K562 (cell line): Measurements from ENCODE around the gene EFHB. TPM values are rescaled to one million over a fixed set of nuclear protein-coding genes. Genes with fewer than 3 reads are reported as not detected.

Experiments used
- ARNT ChIP-seq, 2 experiments: fragments of 450-650 bp; IDR thresholded peaks; 2 replicates each; pipeline ENCODE4 v1.6.1; 2016; ENCODE audit warnings: mild to moderate bottlenecking in 1 of 2
- ATF7 ChIP-seq: fragments of 450-650 bp; IDR thresholded peaks from 2 replicates; pipeline ENCODE4 v1.7.1; 2014; ENCODE audit warnings: mild to moderate bottlenecking, moderate library complexity
- BRD4 ChIP-seq: fragments of 200-600 bp; sonication (generic); IDR thresholded peaks from 2 replicates; pipeline ENCODE4 v1.6.1; 2017; ENCODE audit warnings: inconsistent platforms
- CBFB ChIP-seq: sonication (generic); formaldehyde crosslinking; IDR thresholded peaks from 2 replicates; pipeline ENCODE4 v1.4.0; 2020; ENCODE audit warnings: mild to moderate bottlenecking, missing genetic modification reagents
- CBX5 ChIP-seq: IDR thresholded peaks from 2 replicates; pipeline ENCODE4 v1.6.1; 2014; ENCODE audit warnings: low read depth, borderline replicate concordance
- CREB1 ChIP-seq, 2 experiments: sonication (generic) in 1 of 2; formaldehyde crosslinking in 1 of 2; IDR thresholded peaks; 2 replicates each; pipeline versions ENCODE4 v1.6.1 to v1.8.0; 2012 to 2022; ENCODE audit warnings: inconsistent platforms in 1 of 2, mild to moderate bottlenecking in 1 of 2, missing genetic modification reagents in 1 of 2, moderate library complexity in 1 of 2
- HNRNPL ChIP-seq: fragments of 200-400 bp; formaldehyde crosslinking; IDR thresholded peaks from 2 replicates; pipeline ENCODE4 v1.6.1; 2017; ENCODE audit warnings: low read depth, mild to moderate bottlenecking, low read length
- MECOM ChIP-seq: fragments of 250-450 bp; sonication (Bioruptor Pico); IDR thresholded peaks from 2 replicates; pipeline ENCODE4 v1.8.0; 2022; ENCODE audit warnings: inconsistent platforms
- MEIS2 ChIP-seq: fragments of 450-650 bp; IDR thresholded peaks from 2 replicates; pipeline ENCODE4 v1.6.1; 2014; ENCODE audit warnings: mild to moderate bottlenecking; ENCODE audit not compliant: partially characterized antibody
- MLLT1 ChIP-seq, 2 experiments: fragments of 450-650 bp; IDR thresholded peaks; 2 replicates each; pipeline ENCODE4 v1.6.1; 2016
- NFATC3 ChIP-seq: fragments of 450-650 bp; IDR thresholded peaks from 2 replicates; pipeline ENCODE4 v1.6.1; 2017; ENCODE audit warnings: mild to moderate bottlenecking
- NFE2L1 ChIP-seq: fragments of 450-650 bp; IDR thresholded peaks from 2 replicates; pipeline ENCODE4 v1.6.1; 2016; ENCODE audit warnings: missing genetic modification characterization, low read depth, mild to moderate bottlenecking, missing compliant biosample characterization, moderate library complexity, borderline replicate concordance
- NR2C2 ChIP-seq, 2 experiments: fragments of 200-800 bp in 1 of 2; sonication (Bioruptor generic) in 1 of 2; sonication (generic) in 1 of 2; formaldehyde crosslinking in 1 of 2; IDR thresholded peaks; 2 replicates each; pipeline versions ENCODE4 v1.6.1 to v1.8.0; 2016 to 2022; ENCODE audit warnings: mild to moderate bottlenecking in 1 of 2, missing compliant biosample characterization in 1 of 2, missing genetic modification characterization in 1 of 2, missing genetic modification reagents in 1 of 2
- PHTF2 ChIP-seq: fragments of 250-450 bp; sonication (Bioruptor Pico); IDR thresholded peaks from 2 replicates; pipeline ENCODE4 v1.5.0; 2021; ENCODE audit warnings: mild to moderate bottlenecking
- PKNOX1 ChIP-seq: fragments of 450-650 bp; IDR thresholded peaks from 2 replicates; pipeline ENCODE4 v1.6.1; 2016
- POLR2AphosphoS2 ChIP-seq: IDR thresholded peaks from 2 replicates; pipeline ENCODE4 v1.6.1; 2012; ENCODE audit warnings: low read length, improper control_type of control experiment
- SAP30 ChIP-seq: fragments of 200-600 bp; sonication (generic); IDR thresholded peaks from 2 replicates; pipeline ENCODE4 v1.6.1; 2012; ENCODE audit warnings: borderline replicate concordance, low read depth, mild to moderate bottlenecking, moderate library complexity, low read length, control low read depth, inconsistent platforms; ENCODE audit not compliant: insufficient read depth, poor library complexity, severe bottlenecking
- SIN3A ChIP-seq, 2 experiments: fragments of 150-350 bp in 1 of 2; IDR thresholded peaks; 2 replicates each; pipeline ENCODE4 v1.6.1; 2011 to 2016; ENCODE audit warnings: borderline replicate concordance in 2 of 2, low read depth in 2 of 2, low read length in 2 of 2, mild to moderate bottlenecking in 2 of 2, moderate library complexity in 2 of 2; ENCODE audit not compliant: control insufficient read depth in 1 of 2
- SRSF3 ChIP-seq: fragments of 200-400 bp; formaldehyde crosslinking; IDR thresholded peaks from 2 replicates; pipeline ENCODE4 v1.6.1; 2016; ENCODE audit warnings: mild to moderate bottlenecking, low read length, moderate library complexity; ENCODE audit not compliant: insufficient read depth
- ZNF143 ChIP-seq: sonication (generic); formaldehyde crosslinking; IDR thresholded peaks from 2 replicates; pipeline ENCODE4 v1.9.0; 2022; ENCODE audit warnings: mild to moderate bottlenecking, missing genetic modification reagents
- ZNF436 ChIP-seq: fragments of 250-450, 450-650 bp; sonication (Bioruptor Pico); formaldehyde crosslinking; IDR thresholded peaks from 2 replicates; pipeline ENCODE4 v1.7.0; 2020; ENCODE audit warnings: mild to moderate bottlenecking
- ZNF76 ChIP-seq: fragments of 250-450 bp; sonication (Bioruptor Pico); IDR thresholded peaks from 2 replicates; pipeline ENCODE4 v1.4.0; 2020; ENCODE audit warnings: mild to moderate bottlenecking, moderate library complexity, borderline replicate concordance
- polyA plus RNA-seq, 8 experiments: library from polyadenylated mRNA; depleted of rRNA in 4 of 8; stranded (reverse) in 5 of 8; unstranded in 3 of 8; fragments of >200 nt; fragmentation: Nextera tagmentation in 2 of 8; fragmentation: Illumina TruSeq in 1 of 8; extraction: Ambion mirVana in 2 of 8; extraction: Trizol in 1 of 8; gene quantifications; 2 replicates each; pipeline versions ENCODE4 v1.2.1 to v1.2.3, GENCODE V29; 2011 to 2014; ENCODE audit warnings: inconsistent platforms in 1 of 8, missing spikeins in 1 of 8
- total RNA-seq, 7 experiments: library from RNA; depleted of rRNA in 6 of 7; stranded (reverse); fragments of >200 nt in 6 of 7; fragmentation: Illumina TruSeq in 2 of 7; extraction: Trizol in 2 of 7; gene quantifications; 2 replicates each; pipeline versions ENCODE4 v1.2.1 to v1.2.3, GENCODE V29; 2011 to 2021; ENCODE audit warnings: low replicate concordance in 1 of 7

The EFHB gene
- total and polyA plus RNA-seq, 9 of the 15 experiments (the other 6 are each of a cell fraction or from before 2014, with no cell fraction given): 1.5 to 4.0 (median 1.8) TPM

- TF ChIP-seq ZNF76 (CRISPR knock-in tag): no peak
- no peak for TF ChIP-seq NFE2L1 (tag)
- TF ChIP-seq BRD4: peak; percentile 73; the same call in 1 of the 2 replicates
- TF ChIP-seq CBX5: 0 out of 2 replicates have a peak, but pooled peaks have one; percentile 7
- TF ChIP-seq CBFB (CRISPR knock-in tag): 0 out of 2 replicates have a peak, but pooled peaks have one; percentile 20
- TF ChIP-seq NFATC3: no peak
- peak in 1 of 2 experiments; percentile 14; a peak in 1 of 4 replicates for TF ChIP-seq MLLT1 (IDR thresholded peaks at IDR 0.05)
- TF ChIP-seq MECOM (CRISPR knock-in tag): no peak
- peak; percentile 2 for TF ChIP-seq MEIS2
- TF ChIP-seq ZNF436 (CRISPR knock-in tag): no peak
- TF ChIP-seq PHTF2: no peak
- TF ChIP-seq ATF7: no peak
- TF ChIP-seq NR2C2 (CRISPR knock-in tag; IDR thresholded peaks at IDR 0.05): no peak
- 0 out of 2 replicates have a peak, but pooled peaks have one; percentile 9 for TF ChIP-seq NR2C2 (tag; IDR thresholded peaks at IDR 0.05)
- peak; percentile 44; the same call in 1 of the 2 replicates for TF ChIP-seq ZNF143 (CRISPR knock-in tag)
- TF ChIP-seq POLR2AphosphoS2: no peak
- TF ChIP-seq SRSF3: 0 out of 2 replicates have a peak, but pooled peaks have one; percentile 28
- TF ChIP-seq SIN3A (IDR thresholded peaks at IDR 0.05; ENCODE audit: borderline replicate concordance in 2 of 2, control insufficient read depth in 1 of 2, low read depth in 2 of 2, low read length in 2 of 2): 0 out of 4 replicates have a peak, but pooled peaks of 1 of the 2 experiments have one; percentile 9
- TF ChIP-seq SAP30: peak; percentile 68
- no peak for TF ChIP-seq CREB1 (IDR thresholded peaks at IDR 0.05)
- no peak for TF ChIP-seq CREB1 (CRISPR knock-in tag; IDR thresholded peaks at IDR 0.05)
- peak in 1 of 2 experiments; percentile 15; a peak in 1 of 4 replicates for TF ChIP-seq ARNT (IDR thresholded peaks at IDR 0.05)
- no peak for TF ChIP-seq HNRNPL
- TF ChIP-seq PKNOX1: peak; percentile 51; the same call in 1 of the 2 replicates
Measured at GRCh38 chr3:19947549-19948225, 13.7 kb upstream of the EFHB start (continued).
